ENCODE measurements around the gene RGR.

- TF ChIP-seq CTCF (IDR thresholded peaks at IDR 0.05) (no peak), POLR2A (IDR thresholded peaks at IDR 0.05) (no peak)
Observed at GRCh38 chr10:84290235-84290634, 45.4 kb downstream of the RGR start.

Data from heart left ventricle (tissue), 13 donors.